Suprapubic skin (tissue), 4 donors: Measurements from ENCODE around the gene PLCG2. TPM values are rescaled to one million over a fixed set of nuclear protein-coding genes. Genes with fewer than 3 reads are reported as not detected.
A peak's percentile ranks its signal among the peaks of the same experiment; 100 is the strongest.
"Not testable (repeated sequence)": the region's sequence is repeated elsewhere in the genome, so short reads cannot be mapped to it uniquely, and the experiment has no call there.

Experiments used
- DNase-seq, 2 donors: peaks; one replicate each; pipeline ENCODE4 v3.0.0-alpha.2; 2019; ENCODE audit warnings: low spot score in 2 of 2
- H3K27ac ChIP-seq: fragments of 200-600 bp; sonication (generic); one replicate; pipeline ENCODE4 v1.5.1; 2019
- H3K27me3 ChIP-seq: fragments of 200-600 bp; sonication (generic); one replicate; pipeline ENCODE4 v1.5.1; 2019
- H3K36me3 ChIP-seq: fragments of 200-600 bp; sonication (generic); one replicate; pipeline ENCODE4 v1.5.1; 2019
- H3K4me1 ChIP-seq: fragments of 200-600 bp; sonication (generic); one replicate; pipeline ENCODE4 v1.5.1; 2019
- H3K4me3 ChIP-seq: fragments of 200-600 bp; sonication (generic); one replicate; pipeline ENCODE4 v1.5.1; 2019; ENCODE audit warnings: mild to moderate bottlenecking
- H3K9me3 ChIP-seq: fragments of 200-600 bp; sonication (generic); one replicate; pipeline ENCODE4 v1.5.1; 2019
- CTCF ChIP-seq, 2 donors: fragments of 200-600 bp in 1 of 2; fragments of 450-650 bp in 1 of 2; sonication (generic) in 1 of 2; IDR thresholded peaks; one replicate each; pipeline ENCODE4 v1.5.1; 2016 to 2019; ENCODE audit warnings: antibody characterized with exemption in 2 of 2, mild to moderate bottlenecking in 1 of 2, moderate library complexity in 1 of 2
- EP300 ChIP-seq: sonication (generic); formaldehyde crosslinking; IDR thresholded peaks from one replicate; pipeline ENCODE4 v1.6.1; 2017; ENCODE audit warnings: antibody characterized with exemption
- POLR2A ChIP-seq, 2 donors: fragments of 450-650 bp; IDR thresholded peaks; one replicate each; pipeline ENCODE4 v1.6.1; 2017; ENCODE audit warnings: antibody characterized with exemption in 2 of 2, mild to moderate bottlenecking in 2 of 2, moderate library complexity in 2 of 2
- POLR2AphosphoS5 ChIP-seq, 3 donors: sonication (generic); formaldehyde crosslinking; IDR thresholded peaks; one replicate each; pipeline ENCODE4 v1.6.1; 2017; ENCODE audit warnings: antibody characterized with exemption in 3 of 3
- WGBS: methylation state at CpG from one replicate; pipeline ENCODE4 v1.1.5; 2018; 5-methylcytosine and 5-hydroxymethylcytosine counted together
- total RNA-seq, 4 donors: library from RNA; depleted of rRNA; stranded (reverse); fragments of >200 nt; gene quantifications; one replicate each; pipeline ENCODE4 v1.1.0, GENCODE V29; 2016

Gene PLCG2
- total RNA-seq, 4 donors from 2014 or later, result 6.5 to 24.1 (median 10.5) TPM

DNA sequence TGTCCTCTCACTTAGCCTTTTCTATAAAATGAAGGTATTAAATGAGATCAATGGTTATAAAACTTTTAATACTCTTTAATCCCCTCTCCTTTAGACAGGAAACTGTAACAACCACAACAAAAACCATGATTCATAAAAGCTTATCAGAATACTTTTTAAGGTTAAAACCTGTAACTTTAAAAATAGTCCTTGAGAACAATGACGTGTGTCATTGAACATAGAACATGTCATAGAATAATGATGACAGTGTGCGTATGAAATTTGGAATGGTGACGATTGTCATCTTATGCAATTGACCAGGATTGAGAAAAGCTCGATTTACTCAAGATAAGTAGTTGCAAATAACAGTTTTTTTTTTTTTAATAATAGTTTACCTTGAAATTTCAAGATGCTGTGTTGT, 94.1 kb downstream of the PLCG2 start:
- no peaks in the 10 kb centered on the region for H3K27me3 ChIP-seq
- no peak overlapping the region for H3K27ac ChIP-seq
- H3K36me3 ChIP-seq, result no peaks in the 10 kb centered on the region
- no peak for DNase-seq
- TF ChIP-seq CTCF (IDR thresholded peaks at IDR 0.05), result no peak
- no peak for TF ChIP-seq EP300
- TF ChIP-seq POLR2A (IDR thresholded peaks at IDR 0.05), result no peak
- no peak for TF ChIP-seq POLR2AphosphoS5 (IDR thresholded peaks at IDR 0.05)
- H3K4me1 ChIP-seq, result no peaks in the 10 kb centered on the region
- WGBS, result 82% methylated on average over 4 of the region's 4 CpGs
- no peaks in the 10 kb centered on the region for H3K9me3 ChIP-seq
- H3K4me3 ChIP-seq, result no peak overlapping the region

DNA sequence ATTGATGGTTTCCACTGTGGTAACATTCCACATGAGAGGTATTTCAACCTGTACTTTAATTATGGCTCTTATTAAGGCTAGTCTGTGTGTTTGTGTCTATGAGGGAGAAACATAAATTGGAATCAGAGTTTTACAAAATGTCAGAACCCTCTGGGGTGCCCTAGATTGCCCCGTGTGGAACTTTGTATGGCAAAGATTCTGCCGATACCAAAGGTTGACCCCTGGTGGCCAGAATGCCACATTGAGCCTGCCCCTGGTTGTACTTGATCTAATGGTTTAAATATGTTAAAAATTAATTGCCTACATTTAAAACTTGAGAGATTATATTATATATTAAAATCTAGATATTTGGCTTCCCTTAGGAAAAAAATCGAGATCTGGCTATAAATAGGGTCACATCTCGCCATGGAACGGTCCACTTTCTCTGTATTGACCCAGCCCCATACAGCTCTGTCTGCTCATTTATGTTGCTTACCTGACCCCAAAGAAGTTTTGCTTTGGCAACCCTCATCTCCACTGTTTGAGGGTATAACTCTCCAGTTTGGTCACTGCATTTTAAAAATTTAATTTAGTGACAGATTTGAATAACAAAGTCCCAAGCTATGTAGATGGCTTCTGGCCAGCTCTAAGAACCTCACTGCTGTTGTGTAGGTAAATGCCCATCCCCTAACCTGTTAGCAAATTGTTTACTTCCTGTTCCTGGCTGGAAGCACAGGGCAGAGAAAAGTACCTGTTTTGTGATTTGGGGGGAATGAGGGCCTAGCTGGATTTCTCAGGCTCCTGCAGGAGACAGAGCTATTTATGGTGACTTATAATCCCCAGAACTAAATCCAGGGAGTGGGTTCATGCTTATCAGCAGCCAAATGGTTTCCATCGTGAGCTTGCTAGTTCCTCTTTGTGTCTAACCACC, 95.0 kb downstream of the PLCG2 start:
- DNase-seq, result no peak
- peak; percentile 51 to 74 for TF ChIP-seq CTCF (IDR thresholded peaks at IDR 0.05)
- no peak for TF ChIP-seq POLR2A (IDR thresholded peaks at IDR 0.05)
- H3K27me3 ChIP-seq, result no peaks in the 10 kb centered on the region
- no peak overlapping the region for H3K4me3 ChIP-seq
- no peaks in the 10 kb centered on the region for H3K9me3 ChIP-seq
- no peaks in the 10 kb centered on the region for H3K36me3 ChIP-seq
- H3K27ac ChIP-seq, result no peak overlapping the region
- H3K4me1 ChIP-seq, result no peaks in the 10 kb centered on the region
- WGBS, result 22% methylated on average over 6 of the region's 6 CpGs

GRCh38 chr16:81875461-81875860, 96.4 kb downstream of the PLCG2 start:
- DNase-seq, result no peak
- no peak for TF ChIP-seq POLR2A (IDR thresholded peaks at IDR 0.05)
- Histone ChIP-seq H3K27ac (no peak overlapping the region), H3K4me3 (no peak overlapping the region), H3K9me3 (no peaks in the 10 kb centered on the region), H3K4me1 (no peaks in the 10 kb centered on the region), H3K27me3 (no peaks in the 10 kb centered on the region), H3K36me3 (no peaks in the 10 kb centered on the region)
- WGBS, result 76% methylated on average over 5 of the region's 5 CpGs

DNA sequence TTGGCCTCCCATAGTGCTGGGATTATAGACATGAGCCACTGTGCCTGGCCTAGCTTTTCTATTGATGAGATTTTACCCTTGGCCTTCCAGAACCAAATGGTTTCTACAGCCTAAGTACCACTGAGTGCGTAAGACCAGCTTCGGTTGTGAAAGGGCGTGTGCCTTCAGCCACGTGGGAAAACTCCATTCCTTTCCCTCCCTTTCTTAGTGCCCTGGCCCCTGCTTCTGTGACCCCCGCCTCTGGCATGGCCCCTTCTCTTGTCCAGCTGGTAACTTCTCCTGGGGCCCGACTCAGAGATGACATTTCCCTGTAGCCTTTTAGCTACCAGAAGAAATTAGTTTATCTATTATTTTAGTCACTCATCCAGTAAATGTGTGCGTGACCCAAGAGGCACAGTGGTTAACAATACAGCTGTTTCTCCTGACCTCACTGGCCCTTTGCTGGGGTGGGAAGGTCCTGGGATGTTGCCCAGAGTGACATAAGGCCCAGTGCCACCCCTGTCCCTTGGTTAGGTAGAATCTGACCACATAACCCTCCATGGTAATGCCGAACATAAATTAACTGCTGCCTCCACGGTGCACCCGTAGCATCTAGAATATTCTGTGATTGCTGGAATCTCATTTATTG, 97.3 kb downstream of the PLCG2 start:
- no peak overlapping the region for H3K27ac ChIP-seq
- no peak for DNase-seq
- TF ChIP-seq POLR2A (IDR thresholded peaks at IDR 0.05) (no peak), POLR2AphosphoS5 (IDR thresholded peaks at IDR 0.05) (no peak), CTCF (IDR thresholded peaks at IDR 0.05) (no peak), EP300 (no peak)
- no peaks in the 10 kb centered on the region for H3K4me1 ChIP-seq
- no peaks in the 10 kb centered on the region for H3K36me3 ChIP-seq
- H3K27me3 ChIP-seq, result no peaks in the 10 kb centered on the region
- WGBS, result 89% methylated on average over 10 of the region's 10 CpGs
- no peaks in the 10 kb centered on the region for H3K9me3 ChIP-seq
- no peak overlapping the region for H3K4me3 ChIP-seq

GRCh38 chr16:81877490-81877889, 98.4 kb downstream of the PLCG2 start:
- H3K27me3 ChIP-seq, H3K9me3 ChIP-seq, H3K36me3 ChIP-seq, H3K4me3 ChIP-seq, H3K4me1 ChIP-seq, H3K27ac ChIP-seq, DNase-seq: not testable (repeated sequence)
- WGBS, result 92% methylated on average over 12 of the region's 12 CpGs

DNA sequence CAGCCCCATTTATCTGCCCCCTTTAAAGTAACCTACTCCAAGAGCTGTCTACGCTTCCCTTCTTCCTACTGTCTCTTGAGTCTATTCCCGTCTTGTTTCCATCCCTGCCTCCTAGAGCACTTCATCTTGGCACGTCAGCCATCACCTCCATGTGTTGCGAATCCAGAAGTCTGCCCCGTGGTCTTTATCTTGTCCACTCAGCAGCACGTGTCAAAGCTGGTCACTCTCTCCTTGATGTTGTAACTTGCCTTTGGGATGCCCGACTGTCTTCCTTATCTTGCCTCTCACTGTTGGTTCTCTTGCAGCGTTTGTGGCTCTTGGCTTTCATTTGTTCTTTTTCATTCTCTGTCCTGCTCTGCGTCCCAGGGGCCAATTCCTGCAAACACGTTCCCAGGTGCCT, 99.4 kb downstream of the PLCG2 start:
- no peak for DNase-seq
- TF ChIP-seq POLR2A (IDR thresholded peaks at IDR 0.05) (no peak), POLR2AphosphoS5 (IDR thresholded peaks at IDR 0.05) (no peak), CTCF (IDR thresholded peaks at IDR 0.05) (no peak)
- Histone ChIP-seq H3K9me3 (no peaks in the 10 kb centered on the region), H3K27me3 (no peaks in the 10 kb centered on the region), H3K4me3 (no peak overlapping the region), H3K27ac (no peak overlapping the region), H3K36me3 (no peaks in the 10 kb centered on the region), H3K4me1 (no peaks in the 10 kb centered on the region)
- 84% methylated on average over 10 of the region's 10 CpGs for WGBS
